HEK293 (cell line): ENCODE measurements around the gene PHKA2.

Source experiments
- CTCF ChIA-PET: fragments of 350-600 bp; formaldehyde crosslinking; extraction: SDS; loops from one replicate; lab custom pipeline; 2021; ENCODE audit warnings: antibody characterized with exemption; lab: Yijun Ruan, JAX
- POLR2A ChIA-PET: fragments of 300-600 bp; formaldehyde crosslinking; extraction: SDS; loops from one replicate; lab custom pipeline; 2020; ENCODE audit warnings: antibody characterized with exemption, inconsistent platforms; lab: Yijun Ruan, JAX
- H3K27ac ChIP-seq: fragments of 200-500 bp; sonication (Bioruptor generic); 2 replicates; pipeline ENCODE4 v1.5.1; 2014; ENCODE audit warnings: low read depth, low read length, control low read depth, inconsistent platforms; ENCODE audit errors: extremely low read depth
- H3K36me3 ChIP-seq, 2 experiments: fragments of 200-500 bp in 1 of 2; sonication (Bioruptor generic) in 1 of 2; 1 replicate in 1 of 2; 2 replicates in 1 of 2; pipeline ENCODE4 v1.5.1; 2014 to 2017; ENCODE audit warnings: inconsistent platforms in 2 of 2, low read length in 2 of 2; ENCODE audit not compliant: control insufficient read depth in 2 of 2, insufficient read depth in 1 of 2
- H3K4me1 ChIP-seq: fragments of 200-500 bp; sonication (Bioruptor generic); 2 replicates; pipeline ENCODE4 v1.5.1; 2014; ENCODE audit warnings: mild to moderate bottlenecking, low read length, inconsistent platforms; ENCODE audit not compliant: control insufficient read depth, insufficient read depth
- H3K4me3 ChIP-seq: 2 replicates; pipeline ENCODE4 v1.5.1; 2011; ENCODE audit warnings: low read depth, mild to moderate bottlenecking, control low read depth, low read length, moderate library complexity
- H3K9me3 ChIP-seq: fragments of 200-500 bp; sonication (Bioruptor generic); 2 replicates; pipeline ENCODE4 v1.5.1; 2014; ENCODE audit warnings: low read depth, low read length, inconsistent platforms; ENCODE audit not compliant: control insufficient read depth, insufficient read depth
- GLI4 ChIP-seq: fragments of 450-650 bp; formaldehyde crosslinking; IDR thresholded peaks from 2 replicates; pipeline ENCODE4 v1.5.1; 2016; ENCODE audit warnings: missing biosample characterization, missing genetic modification characterization
- GLIS1 ChIP-seq: fragments of 450-650 bp; formaldehyde crosslinking; IDR thresholded peaks from 2 replicates; pipeline ENCODE4 v1.5.1; 2016; ENCODE audit warnings: missing biosample characterization, missing genetic modification characterization
- GLIS2 ChIP-seq: fragments of 450-650 bp; formaldehyde crosslinking; IDR thresholded peaks from 2 replicates; pipeline ENCODE4 v1.5.1; 2016; ENCODE audit warnings: missing biosample characterization, missing genetic modification characterization
- HOXA7 ChIP-seq: sonication (generic); formaldehyde crosslinking; IDR thresholded peaks from 2 replicates; pipeline ENCODE4 v1.8.1; 2022; ENCODE audit warnings: missing genetic modification reagents, borderline replicate concordance
- HOXC10 ChIP-seq: sonication (generic); formaldehyde crosslinking; IDR thresholded peaks from 2 replicates; pipeline ENCODE4 v1.8.1; 2023; ENCODE audit warnings: mild to moderate bottlenecking, missing genetic modification reagents
- IKZF3 ChIP-seq: fragments of 450-650 bp; IDR thresholded peaks from 2 replicates; pipeline ENCODE4 v1.5.0; 2018; ENCODE audit warnings: missing biosample characterization, mild to moderate bottlenecking, missing genetic modification characterization, moderate library complexity
- OSR2 ChIP-seq: fragments of 450-650 bp; formaldehyde crosslinking; IDR thresholded peaks from 2 replicates; pipeline ENCODE4 v1.5.1; 2016; ENCODE audit warnings: missing biosample characterization, missing genetic modification characterization
- REPIN1 ChIP-seq: fragments of 450-650 bp; formaldehyde crosslinking; IDR thresholded peaks from 2 replicates; pipeline ENCODE4 v1.5.1; 2017; ENCODE audit warnings: missing biosample characterization, missing genetic modification characterization, low read depth
- ZBTB1 ChIP-seq: fragments of 450-650 bp; formaldehyde crosslinking; IDR thresholded peaks from 2 replicates; pipeline ENCODE4 v1.5.1; 2016; ENCODE audit warnings: missing biosample characterization, missing genetic modification characterization
- ZBTB17 ChIP-seq: fragments of 450-650 bp; formaldehyde crosslinking; IDR thresholded peaks from 2 replicates; pipeline ENCODE4 v1.5.1; 2016; ENCODE audit warnings: missing biosample characterization, missing genetic modification characterization
- ZBTB7A ChIP-seq: fragments of 450-650 bp; formaldehyde crosslinking; IDR thresholded peaks from 2 replicates; pipeline ENCODE4 v1.5.1; 2016; ENCODE audit warnings: low read depth, missing biosample characterization, missing genetic modification characterization
- ZFP37 ChIP-seq: fragments of 450-650 bp; formaldehyde crosslinking; IDR thresholded peaks from 2 replicates; pipeline ENCODE4 v1.5.1; 2016; ENCODE audit warnings: missing biosample characterization, missing genetic modification characterization
- ZFP69B ChIP-seq: fragments of 450-650 bp; formaldehyde crosslinking; IDR thresholded peaks from 2 replicates; pipeline ENCODE4 v1.5.1; 2016; ENCODE audit warnings: missing biosample characterization, missing genetic modification characterization
- ZNF184 ChIP-seq: fragments of 450-650 bp; IDR thresholded peaks from 2 replicates; pipeline ENCODE4 v1.5.1; 2018; ENCODE audit warnings: missing biosample characterization, mild to moderate bottlenecking, missing genetic modification characterization
- ZNF2 ChIP-seq: fragments of 450-650 bp; formaldehyde crosslinking; IDR thresholded peaks from 2 replicates; pipeline ENCODE4 v1.5.1; 2016; ENCODE audit warnings: missing biosample characterization, missing genetic modification characterization
- ZNF248 ChIP-seq: fragments of 450-650 bp; formaldehyde crosslinking; IDR thresholded peaks from 2 replicates; pipeline ENCODE4 v1.5.1; 2017; ENCODE audit warnings: missing biosample characterization, missing genetic modification characterization
- ZNF280D ChIP-seq: fragments of 450-650 bp; formaldehyde crosslinking; IDR thresholded peaks from 2 replicates; pipeline ENCODE4 v1.5.1; 2016; ENCODE audit warnings: missing biosample characterization, missing genetic modification characterization
- ZNF335 ChIP-seq: fragments of 450-650 bp; formaldehyde crosslinking; conservative IDR thresholded peaks from 2 replicates; pipeline ENCODE4 v1.5.1; 2016; ENCODE audit warnings: missing biosample characterization, missing genetic modification characterization
- ZNF366 ChIP-seq: fragments of 450-650 bp; formaldehyde crosslinking; conservative IDR thresholded peaks from 2 replicates; pipeline ENCODE4 v1.5.1; 2016; ENCODE audit warnings: missing biosample characterization, missing genetic modification characterization
- ZNF660 ChIP-seq: fragments of 450-650 bp; IDR thresholded peaks from 2 replicates; pipeline ENCODE4 v1.5.1; 2018; ENCODE audit warnings: missing biosample characterization, mild to moderate bottlenecking, missing genetic modification characterization
- ZNF701 ChIP-seq: fragments of 450-650 bp; formaldehyde crosslinking; IDR thresholded peaks from 2 replicates; pipeline ENCODE4 v1.5.1; 2016; ENCODE audit warnings: missing biosample characterization, missing genetic modification characterization
- ZNF707 ChIP-seq: fragments of 450-650 bp; formaldehyde crosslinking; IDR thresholded peaks from 2 replicates; pipeline ENCODE4 v1.5.1; 2016; ENCODE audit warnings: missing biosample characterization, missing genetic modification characterization
- ZNF791 ChIP-seq: fragments of 450-650 bp; formaldehyde crosslinking; IDR thresholded peaks from 2 replicates; pipeline ENCODE4 v1.5.1; 2016; ENCODE audit warnings: missing biosample characterization, missing genetic modification characterization
- ZNF830 ChIP-seq: fragments of 450-650 bp; IDR thresholded peaks from 2 replicates; pipeline ENCODE4 v1.5.0; 2018; ENCODE audit warnings: missing biosample characterization, missing genetic modification characterization, low read depth, mild to moderate bottlenecking, moderate library complexity
- ZSCAN23 ChIP-seq: fragments of 450-650 bp; formaldehyde crosslinking; IDR thresholded peaks from 2 replicates; pipeline ENCODE4 v1.5.1; 2016; ENCODE audit warnings: missing biosample characterization, missing genetic modification characterization
- ZXDB ChIP-seq: fragments of 450-650 bp; formaldehyde crosslinking; IDR thresholded peaks from 2 replicates; pipeline ENCODE4 v1.5.1; 2016; ENCODE audit warnings: missing biosample characterization, missing genetic modification characterization
- TF ChIP-seq, protein P1 (sequence below): fragments of 450-650 bp; formaldehyde crosslinking; IDR thresholded peaks from 2 replicates; pipeline ENCODE4 v1.5.1; 2016; ENCODE audit warnings: missing biosample characterization, missing genetic modification characterization, low read depth
- TF ChIP-seq, protein P2 (sequence below): fragments of 450-650 bp; formaldehyde crosslinking; IDR thresholded peaks from 2 replicates; pipeline ENCODE4 v1.5.1; 2016; ENCODE audit warnings: missing biosample characterization, missing genetic modification characterization

PHKA2 gene

GRCh38 chrX:18891548-18891945 is 92.4 kb downstream of the PHKA2 start:
- H3K27ac ChIP-seq = no peak overlapping the region
- no peak for TF ChIP-seq HOXC10 (CRISPR knock-in tag)
- TF ChIP-seq, protein P1, sequence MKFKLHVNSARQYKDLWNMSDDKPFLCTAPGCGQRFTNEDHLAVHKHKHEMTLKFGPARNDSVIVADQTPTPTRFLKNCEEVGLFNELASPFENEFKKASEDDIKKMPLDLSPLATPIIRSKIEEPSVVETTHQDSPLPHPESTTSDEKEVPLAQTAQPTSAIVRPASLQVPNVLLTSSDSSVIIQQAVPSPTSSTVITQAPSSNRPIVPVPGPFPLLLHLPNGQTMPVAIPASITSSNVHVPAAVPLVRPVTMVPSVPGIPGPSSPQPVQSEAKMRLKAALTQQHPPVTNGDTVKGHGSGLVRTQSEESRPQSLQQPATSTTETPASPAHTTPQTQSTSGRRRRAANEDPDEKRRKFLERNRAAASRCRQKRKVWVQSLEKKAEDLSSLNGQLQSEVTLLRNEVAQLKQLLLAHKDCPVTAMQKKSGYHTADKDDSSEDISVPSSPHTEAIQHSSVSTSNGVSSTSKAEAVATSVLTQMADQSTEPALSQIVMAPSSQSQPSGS (tag by site-specific recombination) = no peak
- no peak for TF ChIP-seq ZNF830 (tag by site-specific recombination)
- TF ChIP-seq ZBTB17 (tag by site-specific recombination) = no peak
- no peak for TF ChIP-seq ZNF280D (tag by site-specific recombination)
- no peak for TF ChIP-seq ZNF2
- no peak for TF ChIP-seq REPIN1 (tag by site-specific recombination)
- TF ChIP-seq ZNF660 (tag by site-specific recombination) = no peak
- TF ChIP-seq ZBTB1 (tag by site-specific recombination) = no peak
- no peak for TF ChIP-seq ZNF791 (tag by site-specific recombination)
- no peak for TF ChIP-seq ZFP37 (tag by site-specific recombination)
- ChIA-PET POLR2A (interaction anchor here (0.6 kb wide), 1 partner anchor 640 kb away, joined by 4 read pairs; no protein-coding TSS in a partner anchor), CTCF (no interaction called here)
- no peaks in the 10 kb centered on the region for H3K9me3 ChIP-seq
- H3K36me3 ChIP-seq = peaks cover 0 to 21% of the 10 kb centered on the region in 2 experiments; a peak in 1 of 3 replicates
- H3K4me1 ChIP-seq = no peaks in the 10 kb centered on the region
- H3K4me3 ChIP-seq = no peak overlapping the region

DNA sequence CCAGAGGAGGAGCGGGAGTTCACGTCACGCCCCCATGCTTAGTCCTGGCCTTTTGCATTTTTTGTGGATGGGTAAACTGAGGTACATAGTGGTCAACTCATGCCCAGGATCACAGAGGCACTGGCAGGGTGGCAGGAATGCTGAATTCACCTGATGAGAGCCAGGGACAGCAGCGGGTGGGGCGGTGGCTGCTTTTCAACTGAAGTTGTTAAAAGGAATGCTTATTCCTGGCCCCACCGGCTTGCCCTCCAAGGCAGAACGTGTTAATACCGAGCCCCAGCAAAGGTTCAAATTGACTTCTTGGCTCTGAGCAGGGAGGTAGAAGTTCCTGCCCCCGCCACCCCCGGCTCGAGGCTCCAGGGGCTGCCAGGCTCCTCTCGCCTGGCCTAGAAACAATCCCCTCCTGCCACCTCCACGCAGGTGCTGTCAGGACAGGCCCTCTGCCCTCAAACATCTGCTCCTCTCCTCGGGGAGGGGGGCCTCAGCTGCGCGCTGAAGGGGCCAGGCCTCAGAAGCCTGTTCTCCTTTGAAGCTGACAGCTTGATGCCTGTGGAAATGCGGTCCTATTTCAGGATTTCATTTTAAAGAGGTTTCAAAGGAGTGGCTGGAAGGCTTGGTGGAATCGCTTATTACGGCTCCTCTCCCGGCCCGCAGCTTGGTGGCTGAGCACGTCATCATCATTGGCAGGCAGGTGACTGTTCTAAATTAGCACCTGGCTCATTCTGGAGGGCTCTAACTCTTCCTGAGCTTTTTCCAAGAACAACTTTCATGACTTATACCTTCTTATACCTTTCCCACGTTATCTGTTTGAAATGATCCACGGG is 93.0 kb downstream of the PHKA2 start:
- CTCF ChIA-PET = no interaction called here
- POLR2A ChIA-PET = interaction anchor here (0.6 kb wide), 1 partner anchor 641 kb away, joined by 4 read pairs; no protein-coding TSS in a partner anchor
- TF ChIP-seq GLIS1 (tag by site-specific recombination) (no peak), ZFP69B (tag by site-specific recombination) (no peak), ZNF248 (tag by site-specific recombination) (no peak), ZNF366 (tag by site-specific recombination) (no peak), OSR2 (no peak), ZNF335 (tag by site-specific recombination) (no peak), ZXDB (tag by site-specific recombination) (no peak), ZNF184 (tag by site-specific recombination) (no peak), GLI4 (tag by site-specific recombination) (no peak), ZNF701 (tag by site-specific recombination) (no peak), ZBTB7A (tag by site-specific recombination) (no peak), ZSCAN23 (no peak), ZNF707 (tag by site-specific recombination) (no peak), HOXA7 (no peak), IKZF3 (tag by site-specific recombination) (no peak), GLIS2 (tag by site-specific recombination) (no peak)
- TF ChIP-seq, protein P2, sequence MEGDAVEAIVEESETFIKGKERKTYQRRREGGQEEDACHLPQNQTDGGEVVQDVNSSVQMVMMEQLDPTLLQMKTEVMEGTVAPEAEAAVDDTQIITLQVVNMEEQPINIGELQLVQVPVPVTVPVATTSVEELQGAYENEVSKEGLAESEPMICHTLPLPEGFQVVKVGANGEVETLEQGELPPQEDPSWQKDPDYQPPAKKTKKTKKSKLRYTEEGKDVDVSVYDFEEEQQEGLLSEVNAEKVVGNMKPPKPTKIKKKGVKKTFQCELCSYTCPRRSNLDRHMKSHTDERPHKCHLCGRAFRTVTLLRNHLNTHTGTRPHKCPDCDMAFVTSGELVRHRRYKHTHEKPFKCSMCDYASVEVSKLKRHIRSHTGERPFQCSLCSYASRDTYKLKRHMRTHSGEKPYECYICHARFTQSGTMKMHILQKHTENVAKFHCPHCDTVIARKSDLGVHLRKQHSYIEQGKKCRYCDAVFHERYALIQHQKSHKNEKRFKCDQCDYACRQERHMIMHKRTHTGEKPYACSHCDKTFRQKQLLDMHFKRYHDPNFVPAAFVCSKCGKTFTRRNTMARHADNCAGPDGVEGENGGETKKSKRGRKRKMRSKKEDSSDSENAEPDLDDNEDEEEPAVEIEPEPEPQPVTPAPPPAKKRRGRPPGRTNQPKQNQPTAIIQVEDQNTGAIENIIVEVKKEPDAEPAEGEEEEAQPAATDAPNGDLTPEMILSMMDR (tag by site-specific recombination) = no peak
- Histone ChIP-seq H3K4me3 (no peak overlapping the region), H3K4me1 (no peaks in the 10 kb centered on the region), H3K36me3 (peaks cover 0 to 17% of the 10 kb centered on the region in 2 experiments; a peak in 1 of 3 replicates), H3K9me3 (no peaks in the 10 kb centered on the region), H3K27ac (no peak overlapping the region)
